SH-SY5Y (cell line): Measurements from ENCODE around the gene MYH6.

Experiments used
- GATA2 ChIP-seq: IDR thresholded peaks from 2 replicates; pipeline ENCODE4 v1.6.1; 2011; ENCODE audit warnings: mild to moderate bottlenecking, low read depth, low read length
- GATA3 ChIP-seq: IDR thresholded peaks from 2 replicates; pipeline ENCODE4 v1.6.1; 2011; ENCODE audit warnings: low read depth, mild to moderate bottlenecking, low read length, moderate library complexity

DNA sequence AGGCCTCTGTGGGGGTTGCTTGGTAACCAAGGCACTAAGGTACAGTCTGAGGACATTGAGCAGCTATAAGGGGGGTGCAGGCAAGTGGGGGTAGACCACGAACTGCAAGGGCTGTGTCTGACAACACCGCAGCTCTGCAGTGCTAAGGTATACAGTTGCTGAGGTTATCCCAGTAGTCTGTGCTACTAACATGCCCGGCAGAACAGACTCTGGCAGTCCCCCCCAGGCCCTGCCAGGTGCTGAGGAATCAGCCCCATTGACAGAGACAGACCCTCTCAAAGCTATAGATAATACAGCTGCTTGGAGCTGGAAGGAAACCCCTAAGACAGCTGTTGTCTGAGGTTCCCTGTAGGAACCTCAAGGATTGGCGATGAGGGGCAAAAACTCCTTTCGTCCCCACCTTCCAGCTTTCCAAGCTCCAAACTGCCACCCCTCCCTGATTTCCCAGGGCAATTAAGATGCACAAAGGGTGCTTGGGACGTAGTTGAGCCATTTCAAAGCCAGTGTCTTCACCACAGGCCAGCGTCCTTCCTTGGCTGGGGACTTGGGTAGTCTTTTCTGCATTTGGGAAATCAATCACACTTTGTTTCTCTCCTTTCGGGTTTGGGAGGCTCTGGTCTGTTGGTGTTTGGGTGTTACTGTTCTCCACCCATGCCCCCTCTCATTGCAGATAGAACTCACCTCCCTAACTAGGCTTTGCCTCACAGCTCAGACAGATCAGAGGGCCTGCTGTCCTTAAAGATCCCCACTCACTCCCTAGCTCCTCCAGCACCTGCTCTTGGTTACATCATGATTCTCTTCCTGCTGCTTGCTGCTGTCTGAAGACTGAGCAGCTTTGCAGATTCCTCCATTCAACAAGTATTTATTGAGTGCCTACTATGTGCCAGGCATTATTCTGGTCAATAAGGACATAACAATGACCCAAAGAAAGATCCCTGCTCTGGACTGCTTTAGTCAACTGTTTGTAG is 29.3 kb upstream of the MYH6 start:
- TF ChIP-seq GATA2 (no peak), GATA3 (no peak)
